GM21381 (cell line): ENCODE results near the gene SNX6.
A peak's percentile ranks its signal among the peaks of the same experiment; 100 is the strongest.
"Not testable (repeated sequence)": the region's sequence is repeated elsewhere in the genome, so short reads cannot be mapped to it uniquely, and the experiment has no call there.

Experiments
- ATAC-seq: cut with Tn5 transposase; IDR thresholded peaks from one replicate; pipeline ENCODE4 v1.9.1; 2021; ENCODE audit warnings: mild to moderate bottlenecking, moderate library complexity; ENCODE audit not compliant: unreplicated experiment

Gene SNX6

GRCh38 chr14:34640826-34641225 lies 10.9 kb upstream of the SNX6 start:
- ATAC-seq: no peak

- ATAC-seq: not testable (repeated sequence)
Measured at GRCh38 chr14:34634360-34634771, 4.4 kb upstream of the SNX6 start.

GRCh38 chr14:34633742-34634141 lies 3.8 kb upstream of the SNX6 start:
- no peak for ATAC-seq

DNA sequence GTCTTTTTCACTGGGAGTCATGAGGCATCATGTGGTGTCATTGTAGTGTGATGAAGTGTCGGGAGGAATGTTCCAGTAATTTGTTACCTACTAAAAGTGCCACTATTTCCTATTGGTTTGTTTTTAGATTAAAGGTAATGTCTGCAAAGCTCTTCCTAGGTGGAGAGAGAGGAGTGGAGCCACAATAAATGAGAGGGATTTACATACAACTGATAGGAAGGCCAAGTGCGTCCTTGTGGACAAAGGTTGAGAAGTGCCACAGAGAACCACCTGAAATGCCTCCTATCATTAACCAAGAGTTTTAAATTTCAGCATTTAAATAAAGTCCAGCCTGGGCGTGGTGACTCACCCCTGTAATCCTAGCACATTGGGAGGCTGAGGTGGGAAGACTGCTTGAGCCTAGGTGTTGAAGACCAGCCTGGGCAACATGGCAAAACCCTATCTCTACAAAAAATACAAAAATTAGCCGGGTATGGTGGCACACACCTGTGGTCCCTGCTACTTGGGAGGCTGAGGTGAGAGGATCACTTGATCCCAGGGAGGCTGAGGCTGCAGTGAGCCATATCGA lies 2.5 kb upstream of the SNX6 start:
- ATAC-seq: no peak

- ATAC-seq: peak; percentile 13
Measured at GRCh38 chr14:34629344-34629656, 648 bp downstream of the SNX6 start.

DNA sequence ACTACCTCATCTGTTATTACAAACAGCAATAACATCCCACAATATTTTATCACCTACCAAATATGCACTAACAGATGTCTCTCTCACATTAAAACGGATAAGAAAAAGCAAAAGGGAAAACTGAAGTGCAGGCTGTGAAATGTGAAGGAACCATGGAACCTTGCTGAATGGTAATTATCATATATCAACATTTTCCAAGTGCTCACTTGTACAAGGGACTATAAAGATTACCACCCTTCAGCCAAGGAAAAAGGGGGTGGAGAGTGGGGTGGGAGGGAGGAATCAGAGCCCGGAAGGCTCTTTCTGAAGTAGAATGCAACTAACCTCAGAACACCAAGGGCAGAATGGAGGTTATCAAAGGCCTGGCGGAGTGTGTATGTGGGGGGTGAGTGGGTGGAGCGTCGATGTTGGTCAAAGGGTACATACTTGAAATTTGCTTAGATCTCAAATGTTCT lies 1.2 kb downstream of the SNX6 start:
- ATAC-seq: no peak

GRCh38 chr14:34623506-34623905 lies 6.4 kb downstream of the SNX6 start:
- ATAC-seq: no peak

DNA sequence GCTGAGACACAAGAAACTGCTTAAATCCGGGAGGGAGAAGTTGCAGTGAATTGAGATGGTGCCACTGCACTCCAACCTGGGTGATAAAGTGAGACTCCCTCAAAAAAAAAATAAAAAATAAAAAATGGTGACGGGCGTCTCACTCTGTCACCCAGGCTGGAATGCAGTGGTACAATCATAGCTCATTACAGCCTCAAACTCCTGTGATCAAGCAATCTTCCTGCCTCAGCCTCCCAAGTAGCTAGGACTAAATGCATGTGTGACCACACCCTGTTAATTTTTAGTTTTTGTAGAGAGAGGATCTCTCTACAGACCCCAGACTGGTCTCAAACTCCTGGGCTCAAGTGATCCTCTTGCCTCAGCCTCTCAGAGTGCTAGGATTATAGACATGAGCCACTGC lies 9.1 kb downstream of the SNX6 start:
- ATAC-seq: no peak

GRCh38 chr14:34620115-34620514 lies 9.8 kb downstream of the SNX6 start:
- ATAC-seq: no peak

DNA sequence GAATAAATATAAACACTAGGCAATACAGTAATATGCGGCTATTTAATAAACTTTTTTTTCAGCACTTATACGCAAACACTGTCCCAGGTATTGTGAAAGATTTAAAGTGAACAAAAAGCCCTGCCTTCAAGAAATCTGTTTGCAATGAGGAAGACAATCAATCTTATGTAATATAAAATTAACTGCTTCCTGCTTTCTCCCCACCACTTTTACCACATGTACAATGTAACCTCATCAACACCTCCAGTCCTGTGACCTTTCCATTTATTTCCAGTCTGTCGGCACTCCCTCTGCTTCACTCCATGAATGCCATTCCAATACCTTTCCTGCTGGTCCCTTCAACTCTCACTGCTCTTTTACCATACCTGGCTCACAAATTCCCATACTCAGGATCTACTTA lies 10.5 kb downstream of the SNX6 start:
- ATAC-seq: no peak

DNA sequence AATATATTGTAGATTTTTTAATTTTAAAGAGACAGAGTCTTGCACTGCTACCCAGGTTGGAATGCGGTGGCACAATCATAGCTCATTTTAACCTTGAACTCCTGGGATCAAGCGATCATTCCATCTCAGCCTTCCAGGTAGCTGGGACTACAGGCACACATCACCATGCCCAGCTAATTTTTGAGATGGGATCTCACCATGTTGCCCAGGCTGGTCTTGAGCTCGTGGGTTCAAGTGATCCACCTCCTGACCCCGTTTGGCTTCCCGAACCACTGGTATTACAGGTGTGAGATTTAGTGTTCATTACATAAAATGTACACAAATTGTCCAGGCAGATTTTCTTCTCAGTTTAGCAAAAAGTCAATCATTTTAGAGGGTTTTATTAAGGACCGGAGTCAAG lies 13.6 kb downstream of the SNX6 start:
- ATAC-seq: no peak

GRCh38 chr14:34615507-34615906 lies 14.4 kb downstream of the SNX6 start:
- ATAC-seq: no peak

DNA sequence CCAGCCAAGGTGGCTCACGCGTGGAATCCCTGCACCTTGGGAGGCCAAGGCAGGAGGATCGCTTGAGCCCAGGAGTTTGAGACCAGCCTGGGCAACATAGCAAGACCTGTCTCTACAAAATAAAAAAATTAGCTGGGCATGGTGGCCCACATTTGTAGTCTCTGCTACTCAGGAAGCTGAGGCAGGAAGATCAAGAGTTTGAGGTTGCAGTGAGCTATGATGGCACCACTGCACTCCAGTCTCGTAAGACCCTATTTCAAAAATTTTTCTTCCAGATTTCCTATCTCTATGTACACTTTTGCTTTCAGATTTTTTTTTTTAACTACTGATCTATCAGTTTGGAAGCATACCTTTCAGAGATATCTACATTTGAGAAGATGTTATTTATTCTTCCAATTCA lies 15.3 kb downstream of the SNX6 start:
- ATAC-seq: no peak

GRCh38 chr14:34610101-34610500 lies 19.8 kb downstream of the SNX6 start:
- ATAC-seq: no peak

DNA sequence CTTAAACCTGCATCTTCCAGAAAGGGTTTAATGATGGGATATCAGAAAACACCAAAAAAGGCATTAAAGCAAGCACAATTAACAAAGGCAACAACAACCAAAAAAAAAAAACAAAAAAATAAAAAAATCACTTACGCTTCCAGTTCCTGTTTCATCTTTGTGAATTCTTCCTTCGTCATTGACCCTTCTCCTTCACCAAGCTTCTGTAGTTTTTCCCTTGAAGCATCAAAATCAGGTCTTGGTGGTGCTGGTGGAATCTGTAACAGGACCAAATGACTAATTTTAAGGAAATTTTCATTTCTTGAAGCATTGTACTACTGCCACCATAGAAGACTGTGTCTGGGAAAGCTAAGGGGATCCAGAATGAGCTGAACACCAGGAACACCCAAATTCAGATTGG lies 24.5 kb downstream of the SNX6 start:
- no peak for ATAC-seq

DNA sequence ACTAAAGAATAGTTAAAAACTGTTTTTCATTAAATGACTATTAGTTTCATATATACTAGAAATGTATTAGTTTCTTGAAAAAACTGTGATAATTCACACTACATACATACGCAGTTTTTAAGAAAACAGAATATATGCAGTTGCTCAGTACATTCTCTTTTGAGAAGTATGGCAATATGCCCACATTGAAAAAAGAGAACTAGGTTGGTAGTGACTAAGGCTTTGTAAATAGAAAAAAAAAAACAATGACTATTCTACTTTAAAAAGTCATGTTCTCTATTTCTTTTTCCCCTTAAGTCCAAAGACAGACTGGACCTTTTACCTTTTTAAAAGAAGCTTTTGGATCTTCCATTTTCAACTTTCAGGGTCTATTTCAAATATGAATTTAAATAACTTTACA lies 25.0 kb downstream of the SNX6 start:
- no peak for ATAC-seq

DNA sequence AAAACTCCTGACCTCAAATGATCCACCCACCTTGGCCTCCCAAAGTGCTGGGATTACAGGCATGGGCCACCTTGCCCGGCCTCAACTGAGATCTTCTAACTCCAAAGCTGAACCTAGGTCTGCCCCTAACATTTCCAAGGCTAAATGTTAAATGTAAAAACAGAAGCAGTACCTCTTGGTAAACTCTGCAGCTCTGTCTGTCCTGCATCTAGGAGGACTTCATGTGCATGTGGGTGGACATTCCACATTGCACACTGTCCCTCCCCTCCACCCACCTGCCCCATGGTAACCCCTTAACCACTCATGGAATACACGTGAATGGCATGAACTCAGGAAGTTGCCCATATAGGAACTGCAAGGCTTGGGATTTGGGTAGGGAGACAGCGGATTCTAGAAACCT lies 33.1 kb downstream of the SNX6 start:
- no peak for ATAC-seq

GRCh38 chr14:34593740-34594375 lies 36.1 kb downstream of the SNX6 start:
- ATAC-seq: no peak

DNA sequence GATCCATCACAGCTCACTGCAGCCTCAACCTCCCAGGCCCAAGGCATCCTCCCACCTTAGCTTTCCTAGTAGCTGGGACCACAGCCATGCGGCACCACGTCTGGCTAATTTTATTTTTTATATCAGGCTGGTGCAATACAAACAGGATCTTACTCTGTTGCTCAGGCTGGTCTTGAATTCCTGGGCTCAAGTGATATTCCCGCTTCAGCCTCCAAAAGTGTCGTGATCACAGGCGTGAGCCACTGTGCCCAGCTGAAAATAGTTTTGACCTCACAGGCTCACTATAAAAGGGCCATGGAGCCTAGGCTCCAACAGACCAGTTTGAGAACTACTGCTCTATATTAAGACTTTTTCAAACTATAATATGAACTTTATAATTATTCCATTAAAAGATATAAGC lies 37.3 kb downstream of the SNX6 start:
- no peak for ATAC-seq

GRCh38 chr14:34583525-34583924 lies 46.4 kb downstream of the SNX6 start:
- ATAC-seq: no peak

DNA sequence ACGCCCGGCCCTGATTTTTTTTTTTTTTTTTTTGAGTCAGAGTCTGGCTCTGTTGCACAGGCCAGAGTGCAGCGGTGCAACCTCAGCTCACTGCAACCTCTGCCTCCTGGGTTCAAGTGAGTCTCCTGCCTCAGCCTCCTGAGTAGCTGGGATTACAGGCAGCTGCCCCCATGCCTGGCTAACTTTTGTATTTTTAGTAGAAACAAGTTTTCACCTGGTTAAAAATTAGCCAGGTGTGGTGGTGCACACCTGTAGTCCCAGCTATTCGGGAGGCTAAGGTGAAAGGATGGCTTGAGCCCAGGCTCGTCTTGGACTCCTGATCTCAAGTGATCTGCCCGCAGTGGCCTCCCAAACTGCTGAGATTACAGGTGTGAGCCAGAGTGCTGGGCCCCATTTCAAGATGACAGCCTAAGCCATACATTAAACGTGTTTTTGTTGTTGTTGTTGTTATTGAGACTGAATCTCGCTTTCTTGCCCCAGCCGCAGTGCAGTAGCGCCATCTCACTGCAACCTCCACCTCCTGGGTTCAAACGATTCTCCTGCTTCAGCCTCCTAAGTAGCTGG lies 47.7 kb downstream of the SNX6 start:
- ATAC-seq: no peak

- no peak for ATAC-seq
Measured at GRCh38 chr14:34580381-34580780, 49.6 kb downstream of the SNX6 start.

DNA sequence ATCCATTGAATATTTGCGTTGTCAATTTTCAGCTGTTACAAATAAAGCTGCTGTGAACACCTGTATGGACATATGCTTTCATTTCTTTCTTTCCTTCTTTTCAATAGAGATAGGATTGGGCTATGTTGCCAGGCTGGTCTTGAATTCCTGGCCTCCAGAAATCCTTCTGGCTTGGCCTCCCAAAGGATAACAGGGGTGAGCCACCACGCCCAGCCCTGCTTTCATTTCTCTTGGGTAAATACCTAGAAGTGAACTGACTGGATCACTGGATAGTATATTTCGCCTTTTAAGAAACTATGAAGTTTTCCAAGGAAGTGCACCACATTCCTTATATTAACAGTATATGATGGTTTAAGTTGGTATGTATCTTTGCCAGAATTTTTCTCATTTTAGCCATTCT lies 58.2 kb downstream of the SNX6 start:
- no peak for ATAC-seq
